GM04503 (cell line): ENCODE results near the gene ATP5PF.
A peak's percentile ranks its signal among the peaks of the same experiment; 100 is the strongest.
"Not testable (repeated sequence)": the region's sequence is repeated elsewhere in the genome, so short reads cannot be mapped to it uniquely, and the experiment has no call there.

ENCODE experiments used
- DNase-seq: peaks from one replicate; pipeline ENCODE4 v3.0.0-alpha.2; 2012; ENCODE audit warnings: low read depth

Gene ATP5PF

GRCh38 chr21:25734904-25735645 is at the start of gene ATP5PF, which contains the start of gene GABPA:
ATP5PF (minus strand) TSS chr21:25734904; CDS start chr21:25729794, 5,110 bp downstream.
GABPA (plus strand) TSS chr21:25734972; CDS start chr21:25741599, 6,627 bp downstream.
- DNase-seq, result peak; percentile 95

GRCh38 chr21:25778126-25778875 is 43.6 kb upstream of the ATP5PF start:
- not testable (repeated sequence) for DNase-seq

GRCh38 chr21:25776440-25776839 is 41.7 kb upstream of the ATP5PF start:
- DNase-seq, result no peak

- DNase-seq, result no peak
Observed at GRCh38 chr21:25772686-25773085, 38.0 kb upstream of the ATP5PF start.

- no peak for DNase-seq
Observed at GRCh38 chr21:25767921-25768320, 33.2 kb upstream of the ATP5PF start.

- no peak for DNase-seq
Observed at GRCh38 chr21:25764065-25764464, 29.4 kb upstream of the ATP5PF start.

- no peak for DNase-seq
Observed at GRCh38 chr21:25760677-25761076, 26.0 kb upstream of the ATP5PF start.

- DNase-seq, result no peak
Observed at GRCh38 chr21:25760061-25760460, 25.4 kb upstream of the ATP5PF start.

GRCh38 chr21:25759573-25759972 is 24.9 kb upstream of the ATP5PF start:
- no peak for DNase-seq

GRCh38 chr21:25757531-25757930 is 22.8 kb upstream of the ATP5PF start:
- no peak for DNase-seq

GRCh38 chr21:25756190-25756932 is 21.7 kb upstream of the ATP5PF start:
- no peak for DNase-seq

- no peak for DNase-seq
Observed at GRCh38 chr21:25752416-25752815, 17.7 kb upstream of the ATP5PF start.

GRCh38 chr21:25750085-25750484 is 15.4 kb upstream of the ATP5PF start:
- no peak for DNase-seq

GRCh38 chr21:25744854-25745253 is 10.2 kb upstream of the ATP5PF start:
- no peak for DNase-seq

- DNase-seq, result no peak
Observed at GRCh38 chr21:25742900-25743299, 8.2 kb upstream of the ATP5PF start.

- DNase-seq, result no peak
Observed at GRCh38 chr21:25737421-25737820, 2.7 kb upstream of the ATP5PF start.

- peak; percentile 29 for DNase-seq
Observed at GRCh38 chr21:25735646-25736597, 1.2 kb upstream of the ATP5PF start.

GRCh38 chr21:25734654-25734903 is 125 bp downstream of the ATP5PF start:
- DNase-seq, result no peak

- DNase-seq, result peak; percentile 21
Observed at GRCh38 chr21:25733859-25734653, 648 bp downstream of the ATP5PF start.

- DNase-seq, result no peak
Observed at GRCh38 chr21:25732091-25732760, 2.5 kb downstream of the ATP5PF start.
